Stomach (tissue), 4 donors: ENCODE results near the gene PRMT7.

Experiments used
- CTCF ChIP-seq, 7 experiments: fragments of 450-650 bp in 4 of 7; fragments of 200-600 bp in 3 of 7; sonication (generic) in 3 of 7; IDR thresholded peaks; one replicate each; pipeline ENCODE4 v1.5.1; 2016 to 2019; ENCODE audit warnings: antibody characterized with exemption in 7 of 7, control low read depth in 2 of 7, mild to moderate bottlenecking in 1 of 7
- EP300 ChIP-seq: sonication (generic); formaldehyde crosslinking; IDR thresholded peaks from one replicate; pipeline ENCODE4 v1.6.1; 2017; ENCODE audit warnings: antibody characterized with exemption
- POLR2A ChIP-seq, 4 donors: fragments of 450-650 bp; IDR thresholded peaks; one replicate each; pipeline ENCODE4 v1.6.1; 2016; ENCODE audit warnings: antibody characterized with exemption in 4 of 4, control low read depth in 2 of 4, mild to moderate bottlenecking in 1 of 4, moderate library complexity in 1 of 4
- POLR2AphosphoS5 ChIP-seq, 3 donors: sonication (generic); formaldehyde crosslinking; IDR thresholded peaks; one replicate each; pipeline ENCODE4 v1.6.1; 2016; ENCODE audit warnings: antibody characterized with exemption in 3 of 3

GRCh38 chr16:68383858-68384257, 73.0 kb downstream of the PRMT7 start:
- TF ChIP-seq CTCF (IDR thresholded peaks at IDR 0.05) (no peak), POLR2A (IDR thresholded peaks at IDR 0.05) (no peak), POLR2AphosphoS5 (IDR thresholded peaks at IDR 0.05) (no peak), EP300 (no peak)
